Hepatocyte (in vitro differentiated cells): Measurements from ENCODE around the gene SLC45A2.
"Not testable (repeated sequence)": the region's sequence is repeated elsewhere in the genome, so short reads cannot be mapped to it uniquely, and the experiment has no call there.

ENCODE experiments used
- EZH2 ChIP-seq: fragments of 200-600 bp; sonication (generic); IDR thresholded peaks from 2 replicates; pipeline ENCODE4 v1.6.1; 2016; ENCODE audit warnings: antibody characterized with exemption, mild to moderate bottlenecking, borderline replicate concordance
- EZH2phosphoT487 ChIP-seq: fragments of 200-600 bp; sonication (generic); IDR thresholded peaks from one replicate; pipeline ENCODE4 v1.6.1; 2018; ENCODE audit warnings: antibody characterized with exemption, mild to moderate bottlenecking, low read depth, moderate library complexity; ENCODE audit not compliant: unreplicated experiment, severe bottlenecking
- TF ChIP-seq, protein P1 (sequence below): fragments of 200-600 bp; sonication (generic); IDR thresholded peaks from 2 replicates; pipeline ENCODE4 v1.5.1; 2016; ENCODE audit warnings: antibody characterized with exemption, mild to moderate bottlenecking; ENCODE audit not compliant: poor library complexity

DNA sequence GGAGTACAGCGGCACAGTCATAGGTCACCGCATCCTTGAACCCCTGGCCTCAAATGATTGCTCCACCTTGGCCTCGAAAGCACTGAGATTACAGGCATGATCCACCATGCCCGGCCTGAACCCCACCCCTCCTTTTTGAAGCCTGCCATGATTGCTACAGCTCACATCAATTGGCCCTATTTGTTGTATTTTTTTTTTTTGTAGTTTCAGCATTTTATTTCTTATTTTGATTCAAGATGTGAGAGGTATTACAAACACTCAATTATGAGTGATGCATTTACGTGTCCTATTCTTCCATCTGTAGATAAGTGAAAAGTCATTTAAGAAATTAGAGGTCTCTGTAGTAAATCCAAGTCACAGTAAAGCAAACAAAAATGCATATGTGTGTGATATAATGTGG is 32.3 kb downstream of the SLC45A2 start:
- TF ChIP-seq, protein P1, sequence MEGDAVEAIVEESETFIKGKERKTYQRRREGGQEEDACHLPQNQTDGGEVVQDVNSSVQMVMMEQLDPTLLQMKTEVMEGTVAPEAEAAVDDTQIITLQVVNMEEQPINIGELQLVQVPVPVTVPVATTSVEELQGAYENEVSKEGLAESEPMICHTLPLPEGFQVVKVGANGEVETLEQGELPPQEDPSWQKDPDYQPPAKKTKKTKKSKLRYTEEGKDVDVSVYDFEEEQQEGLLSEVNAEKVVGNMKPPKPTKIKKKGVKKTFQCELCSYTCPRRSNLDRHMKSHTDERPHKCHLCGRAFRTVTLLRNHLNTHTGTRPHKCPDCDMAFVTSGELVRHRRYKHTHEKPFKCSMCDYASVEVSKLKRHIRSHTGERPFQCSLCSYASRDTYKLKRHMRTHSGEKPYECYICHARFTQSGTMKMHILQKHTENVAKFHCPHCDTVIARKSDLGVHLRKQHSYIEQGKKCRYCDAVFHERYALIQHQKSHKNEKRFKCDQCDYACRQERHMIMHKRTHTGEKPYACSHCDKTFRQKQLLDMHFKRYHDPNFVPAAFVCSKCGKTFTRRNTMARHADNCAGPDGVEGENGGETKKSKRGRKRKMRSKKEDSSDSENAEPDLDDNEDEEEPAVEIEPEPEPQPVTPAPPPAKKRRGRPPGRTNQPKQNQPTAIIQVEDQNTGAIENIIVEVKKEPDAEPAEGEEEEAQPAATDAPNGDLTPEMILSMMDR = not testable (repeated sequence)
- TF ChIP-seq EZH2, EZH2phosphoT487: not testable (repeated sequence)
